DOHH2 (cell line): ENCODE data around the gene MALAT1.

Experiments used
- CTCF ChIP-seq: fragments of 200-600 bp; sonication (generic); IDR thresholded peaks from one replicate; pipeline ENCODE4 v1.5.1; 2014; ENCODE audit warnings: antibody characterized with exemption, mild to moderate bottlenecking, low read depth, low read length; ENCODE audit not compliant: poor library complexity, severe bottlenecking
- EZH2phosphoT487 ChIP-seq: fragments of 200-600 bp; sonication (generic); IDR thresholded peaks from 2 replicates; pipeline ENCODE4 v1.6.1; 2017; ENCODE audit warnings: borderline replicate concordance, mild to moderate bottlenecking, antibody characterized with exemption, low read length, moderate library complexity, mixed read lengths

- TF ChIP-seq CTCF (no peak), EZH2phosphoT487 (no peak)
Measured at GRCh38 chr11:65478388-65479183, 20.3 kb upstream of the MALAT1 start.
